Thyroid gland (tissue), 4 donors: ENCODE results near the gene LDLRAD3. TPM values are rescaled to one million over a fixed set of nuclear protein-coding genes. Genes with fewer than 3 reads are reported as not detected.

Experiments used
- DNase-seq, 2 donors: peaks; one replicate each; pipeline ENCODE4 v3.0.0-alpha.2; 2019
- H3K27ac ChIP-seq, 3 donors: fragments of 200-600 bp; sonication (generic); 1 replicate in 2 of 3; 2 replicates in 1 of 3; pipeline ENCODE4 v1.5.1; 2016 to 2019; ENCODE audit warnings: mild to moderate bottlenecking in 1 of 3, moderate library complexity in 1 of 3
- H3K27me3 ChIP-seq: fragments of 200-600 bp; sonication (generic); one replicate; pipeline ENCODE4 v1.5.1; 2019
- H3K36me3 ChIP-seq, 2 donors: fragments of 200-600 bp; sonication (generic); one replicate each; pipeline ENCODE4 v1.5.1; 2016 to 2019
- H3K4me1 ChIP-seq, 2 donors: fragments of 200-600 bp; sonication (generic); one replicate each; pipeline ENCODE4 v1.5.1; 2017 to 2019
- H3K4me3 ChIP-seq, 3 donors: fragments of 200-600 bp; sonication (generic); replicated peaks in 1 of 3; 1 replicate in 2 of 3; 2 replicates in 1 of 3; pipeline ENCODE4 v1.5.1; 2016; ENCODE audit warnings: mild to moderate bottlenecking in 1 of 3
- H3K9me3 ChIP-seq: fragments of 200-600 bp; sonication (generic); one replicate; pipeline ENCODE4 v1.5.1; 2017
- CTCF ChIP-seq, 6 experiments: fragments of 200-600 bp in 3 of 6; fragments of 450-650 bp in 3 of 6; sonication (generic) in 3 of 6; IDR thresholded peaks; one replicate each; pipeline ENCODE4 v1.5.1; 2016 to 2019; ENCODE audit warnings: antibody characterized with exemption in 6 of 6, mild to moderate bottlenecking in 2 of 6, inconsistent platforms in 1 of 6, moderate library complexity in 1 of 6
- POLR2A ChIP-seq, 2 donors: fragments of 450-650 bp; IDR thresholded peaks; one replicate each; pipeline ENCODE4 v1.6.1; 2017; ENCODE audit warnings: antibody characterized with exemption in 2 of 2, mild to moderate bottlenecking in 2 of 2, moderate library complexity in 1 of 2
- WGBS, 2 donors: methylation state at CpG; one replicate each; pipeline ENCODE4 v1.1.5; 2017; 5-methylcytosine and 5-hydroxymethylcytosine counted together
- intact Hi-C: fragments of 100-400 bp; cut with DNase I; formaldehyde crosslinking; loops from one replicate; pipeline ENCODE4 v1.15.1; 2023
- total RNA-seq, 4 donors: library from RNA; depleted of rRNA; stranded (reverse); fragments of >200 nt; gene quantifications; one replicate each; pipeline ENCODE4 v1.2.3, GENCODE V29; 2016

LDLRAD3 gene
- total RNA-seq, 4 donors from 2014 or later = 3.6 to 9.3 (median 6.2) TPM

GRCh38 chr11:36008584-36008983, 64.7 kb downstream of the LDLRAD3 start:
- peaks cover 0 to 15% of the 10 kb centered on the region in 2 donors for H3K4me1 ChIP-seq
- no peak overlapping the region for H3K4me3 ChIP-seq
- intact Hi-C loops = no loop called here
- H3K27me3 ChIP-seq = no peaks in the 10 kb centered on the region
- DNase-seq = no peak
- H3K27ac ChIP-seq = peak overlapping the region in 1 of 3 donors; percentile 24
- no peaks in the 10 kb centered on the region for H3K9me3 ChIP-seq
- H3K36me3 ChIP-seq = no peaks in the 10 kb centered on the region
- TF ChIP-seq CTCF (IDR thresholded peaks at IDR 0.05) (no peak), POLR2A (IDR thresholded peaks at IDR 0.05) (no peak)
- 31 to 44% methylated on average over 3 of the region's 3 CpGs for WGBS, 2 donors

GRCh38 chr11:36009473-36009872, 65.6 kb downstream of the LDLRAD3 start:
- no peaks in the 10 kb centered on the region for H3K27me3 ChIP-seq

GRCh38 chr11:36010010-36010740, 66.3 kb downstream of the LDLRAD3 start:
- Histone ChIP-seq H3K27ac (no peak overlapping the region), H3K36me3 (no peaks in the 10 kb centered on the region), H3K4me1 (peaks cover 0 to 15% of the 10 kb centered on the region in 2 donors), H3K4me3 (no peak overlapping the region), H3K9me3 (no peaks in the 10 kb centered on the region), H3K27me3 (no peaks in the 10 kb centered on the region)
- WGBS, 2 donors = 75 to 81% methylated on average over 2 of the region's 2 CpGs
- intact Hi-C loops = no loop called here
- TF ChIP-seq POLR2A (IDR thresholded peaks at IDR 0.05) (no peak), CTCF (IDR thresholded peaks at IDR 0.05) (no peak)
- DNase-seq = no peak

More at GRCh38 chr11:36009473-36009872, 65.6 kb downstream of the LDLRAD3 start:
- intact Hi-C loops = no loop called here
- DNase-seq = no peak
- Histone ChIP-seq H3K27ac (no peak overlapping the region), H3K36me3 (no peaks in the 10 kb centered on the region), H3K4me3 (no peak overlapping the region), H3K4me1 (peaks cover 0 to 15% of the 10 kb centered on the region in 2 donors), H3K9me3 (no peaks in the 10 kb centered on the region)
- TF ChIP-seq POLR2A (IDR thresholded peaks at IDR 0.05) (no peak), CTCF (IDR thresholded peaks at IDR 0.05) (no peak)
- 61 to 68% methylated on average over 4 of the region's 4 CpGs for WGBS, 2 donors

GRCh38 chr11:36011574-36011973, 67.7 kb downstream of the LDLRAD3 start:
- H3K4me1 ChIP-seq = peaks cover 0 to 15% of the 10 kb centered on the region in 2 donors
- TF ChIP-seq POLR2A (IDR thresholded peaks at IDR 0.05) (no peak), CTCF (IDR thresholded peaks at IDR 0.05) (no peak)
- intact Hi-C loops = no loop called here

GRCh38 chr11:36012455-36012854, 68.6 kb downstream of the LDLRAD3 start:
- Histone ChIP-seq H3K27ac (peak overlapping the region in 1 of 3 donors; percentile 12), H3K9me3 (no peaks in the 10 kb centered on the region), H3K4me1 (peaks cover 0 to 15% of the 10 kb centered on the region in 2 donors), H3K36me3 (no peaks in the 10 kb centered on the region), H3K4me3 (no peak overlapping the region), H3K27me3 (no peaks in the 10 kb centered on the region)
- intact Hi-C loops = no loop called here
- DNase-seq = no peak
- 58 to 78% methylated on average over 5 of the region's 5 CpGs for WGBS, 2 donors
- TF ChIP-seq CTCF (IDR thresholded peaks at IDR 0.05) (no peak), POLR2A (IDR thresholded peaks at IDR 0.05) (no peak)

More at GRCh38 chr11:36011574-36011973, 67.7 kb downstream of the LDLRAD3 start:
- DNase-seq = no peak
- no peak overlapping the region for H3K4me3 ChIP-seq
- WGBS, 2 donors = 95 to 97% methylated on average over 5 of the region's 5 CpGs
- H3K36me3 ChIP-seq = no peaks in the 10 kb centered on the region
- H3K27ac ChIP-seq = no peak overlapping the region
- H3K9me3 ChIP-seq = no peaks in the 10 kb centered on the region
- no peaks in the 10 kb centered on the region for H3K27me3 ChIP-seq
